Gastroesophageal sphincter (tissue), 4 donors: ENCODE results near the gene BRD1. TPM values are rescaled to one million over a fixed set of nuclear protein-coding genes. Genes with fewer than 3 reads are reported as not detected.

Experiments used
- ATAC-seq: fragments of 150-250 bp; one replicate; pipeline ENCODE4 v1.9.1; 2016; ENCODE audit warnings: mild to moderate bottlenecking, moderate library complexity
- H3K27ac ChIP-seq, 4 donors: fragments of 200-600 bp; sonication (generic) in 3 of 4; 1 replicate in 3 of 4; 2 replicates in 1 of 4; pipeline ENCODE4 v1.5.1; 2016 to 2019
- H3K27me3 ChIP-seq: fragments of 200-600 bp; sonication (generic); one replicate; pipeline ENCODE4 v1.5.1; 2019
- H3K36me3 ChIP-seq, 2 donors: fragments of 200-600 bp; sonication (generic); one replicate each; pipeline ENCODE4 v1.5.1; 2019; ENCODE audit warnings: control low read depth in 1 of 2
- H3K4me1 ChIP-seq, 3 donors: fragments of 200-600 bp; sonication (generic); 1 replicate in 2 of 3; 2 replicates in 1 of 3; pipeline ENCODE4 v1.5.1; 2016 to 2019; ENCODE audit warnings: control low read depth in 2 of 3
- H3K4me3 ChIP-seq, 2 donors: fragments of 200-600 bp; sonication (generic); one replicate each; pipeline ENCODE4 v1.5.1; 2019; ENCODE audit warnings: mild to moderate bottlenecking in 1 of 2, moderate library complexity in 1 of 2
- H3K9me3 ChIP-seq, 3 donors: fragments of 200-600 bp; sonication (generic); one replicate each; pipeline ENCODE4 v1.5.1; 2017 to 2019; ENCODE audit warnings: control low read depth in 2 of 3
- CTCF ChIP-seq, 4 experiments: fragments of 200-600 bp in 2 of 4; fragments of 450-650 bp in 2 of 4; sonication (generic) in 1 of 4; IDR thresholded peaks; one replicate each; pipeline ENCODE4 v1.5.1; 2017 to 2019; ENCODE audit warnings: antibody characterized with exemption in 4 of 4, mild to moderate bottlenecking in 2 of 4, moderate library complexity in 2 of 4
- EP300 ChIP-seq: sonication (generic); formaldehyde crosslinking; IDR thresholded peaks from one replicate; pipeline ENCODE4 v1.6.1; 2017; ENCODE audit warnings: antibody characterized with exemption, mild to moderate bottlenecking
- POLR2A ChIP-seq, 2 donors: fragments of 450-650 bp; IDR thresholded peaks; one replicate each; pipeline ENCODE4 v1.6.1; 2017; ENCODE audit warnings: antibody characterized with exemption in 2 of 2, mild to moderate bottlenecking in 2 of 2, moderate library complexity in 1 of 2
- POLR2AphosphoS5 ChIP-seq: sonication (generic); formaldehyde crosslinking; IDR thresholded peaks from one replicate; pipeline ENCODE4 v1.6.1; 2017; ENCODE audit warnings: antibody characterized with exemption
- WGBS, 2 donors: methylation state at CpG; one replicate each; pipeline ENCODE4 v1.1.5; 2018; ENCODE audit warnings: low coverage in 1 of 2; 5-methylcytosine and 5-hydroxymethylcytosine counted together
- total RNA-seq, 4 donors: library from RNA; depleted of rRNA; stranded (reverse); fragments of >200 nt; gene quantifications; one replicate each; pipeline ENCODE4 v1.1.0, GENCODE V29; 2016

The BRD1 gene
- total RNA-seq, 4 donors from 2014 or later, result 36.0 to 66.0 (median 45.5) TPM

DNA sequence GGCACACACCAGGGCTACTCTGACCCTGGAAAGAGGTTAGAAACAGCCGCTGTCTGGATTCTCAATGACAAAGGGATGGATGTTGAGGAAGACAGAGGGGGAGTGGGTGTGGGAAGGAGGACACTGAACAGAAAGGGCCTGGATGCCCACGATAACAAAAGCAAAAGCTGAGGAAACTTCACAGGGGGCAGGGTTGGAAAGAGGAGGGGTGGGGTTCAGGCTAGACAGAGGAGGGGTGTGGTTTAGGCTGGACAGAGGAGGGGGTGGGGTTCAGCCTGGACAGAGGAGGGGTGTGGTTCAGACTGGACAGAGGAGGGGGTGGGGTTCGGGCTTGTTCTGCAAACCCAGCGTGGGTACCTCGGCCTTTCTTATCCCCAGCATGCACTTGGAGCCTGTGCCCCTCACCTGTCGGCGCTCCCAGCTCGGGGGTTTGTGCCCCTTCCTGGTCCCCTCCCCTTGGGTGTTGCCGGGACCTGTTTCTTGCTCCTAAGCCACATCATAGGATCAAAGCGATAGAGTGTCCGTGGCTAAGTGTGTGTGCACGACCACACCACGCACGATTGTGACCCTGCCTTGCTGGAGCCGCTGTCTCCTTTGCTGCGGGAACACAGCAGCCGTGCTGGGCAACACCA lies 75.6 kb downstream of the BRD1 start:
- H3K4me3 ChIP-seq, result no peak overlapping the region
- 53 to 79% methylated on average over 3 to 10 of the region's 17 CpGs for WGBS, 2 donors
- no peak for ATAC-seq
- H3K27me3 ChIP-seq, result peaks cover 68% of the 10 kb centered on the region
- H3K9me3 ChIP-seq, result peaks cover 0 to 25% (median 0%) of the 10 kb centered on the region in 3 donors
- no peak for TF ChIP-seq POLR2A (IDR thresholded peaks at IDR 0.05)
- TF ChIP-seq CTCF (IDR thresholded peaks at IDR 0.05), result no peak
- no peak for TF ChIP-seq POLR2AphosphoS5
- no peak for TF ChIP-seq EP300
- no peaks in the 10 kb centered on the region for H3K36me3 ChIP-seq
- H3K4me1 ChIP-seq, result no peaks in the 10 kb centered on the region
- no peak overlapping the region for H3K27ac ChIP-seq

DNA sequence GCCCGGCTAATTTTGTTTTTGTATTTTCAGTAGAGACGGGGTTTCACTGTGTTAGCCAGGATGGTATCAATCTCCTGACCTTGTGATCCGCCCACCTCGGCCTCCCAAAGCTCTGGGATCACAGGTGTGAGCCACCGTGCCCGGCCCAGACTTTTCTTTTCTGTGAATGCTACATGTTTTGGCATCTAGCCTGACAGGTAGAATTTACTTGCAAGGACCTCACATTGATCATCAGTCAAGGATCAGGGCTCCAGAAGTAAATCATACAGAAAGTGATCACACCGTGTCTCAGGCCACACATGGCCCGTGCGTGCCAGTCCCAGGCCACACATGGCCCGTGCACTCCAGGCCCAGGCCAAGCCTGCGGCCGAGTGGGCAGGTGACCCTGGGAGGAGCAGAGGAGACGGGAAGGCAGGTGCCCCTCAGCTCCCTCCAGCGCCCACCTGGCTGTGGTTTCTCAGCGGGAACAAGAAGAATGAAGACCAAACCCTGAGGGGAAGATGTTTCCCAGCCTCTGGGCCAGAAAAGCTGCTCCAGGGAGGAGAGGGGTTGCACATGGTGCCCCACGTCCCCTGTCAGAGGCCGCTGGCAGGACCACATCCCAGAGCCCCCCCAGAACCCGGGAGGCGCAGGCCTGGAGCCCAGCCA lies 76.2 kb downstream of the BRD1 start:
- Histone ChIP-seq H3K4me3 (no peak overlapping the region), H3K9me3 (peaks cover 0 to 25% (median 0%) of the 10 kb centered on the region in 3 donors), H3K36me3 (no peaks in the 10 kb centered on the region), H3K27ac (no peak overlapping the region), H3K27me3 (peaks cover 62% of the 10 kb centered on the region), H3K4me1 (no peaks in the 10 kb centered on the region)
- WGBS, 2 donors, result 70 to 71% methylated on average over 4 to 12 of the region's 19 CpGs
- ATAC-seq, result no peak
- TF ChIP-seq POLR2AphosphoS5 (no peak), EP300 (no peak), CTCF (IDR thresholded peaks at IDR 0.05) (no peak), POLR2A (IDR thresholded peaks at IDR 0.05) (no peak)

DNA sequence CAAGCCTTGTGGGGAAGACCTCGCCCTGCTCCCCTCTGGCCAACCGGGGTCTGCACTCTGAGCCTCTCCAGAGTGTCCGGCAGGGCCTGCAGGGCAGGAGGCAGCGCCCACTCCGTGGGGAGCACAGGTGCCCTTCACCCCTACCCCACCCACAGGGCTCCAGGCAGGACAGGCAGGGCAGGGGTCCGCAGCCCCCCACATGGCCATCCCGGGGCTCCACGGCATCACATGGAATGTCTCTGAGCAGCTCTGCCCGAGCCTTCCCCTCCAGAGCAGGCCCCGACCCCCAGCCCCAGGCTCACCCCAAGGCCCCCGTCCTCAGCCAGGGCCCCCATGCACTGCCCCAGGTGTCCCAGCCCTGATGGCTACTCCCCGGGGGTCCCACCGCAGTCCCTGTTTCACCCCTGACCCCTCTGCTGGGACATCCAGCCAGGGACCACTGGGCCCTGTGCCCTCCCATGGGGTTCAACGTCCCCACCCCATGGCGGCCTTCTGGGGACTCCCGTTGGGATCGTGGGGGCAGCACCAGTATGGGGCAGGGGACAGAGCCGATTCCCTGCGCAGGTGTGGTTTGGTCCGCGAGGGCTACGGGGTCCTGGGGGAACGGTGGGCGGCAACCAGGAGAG lies 77.7 kb downstream of the BRD1 start:
- H3K4me1 ChIP-seq, result no peaks in the 10 kb centered on the region
- H3K4me3 ChIP-seq, result no peak overlapping the region
- TF ChIP-seq POLR2A (IDR thresholded peaks at IDR 0.05) (no peak), CTCF (IDR thresholded peaks at IDR 0.05) (no peak), POLR2AphosphoS5 (no peak), EP300 (no peak)
- H3K36me3 ChIP-seq, result no peaks in the 10 kb centered on the region
- no peak overlapping the region for H3K27ac ChIP-seq
- WGBS, 2 donors, result no CpG with 5 or more reads among the region's 24 CpGs
- peaks cover 47% of the 10 kb centered on the region for H3K27me3 ChIP-seq
- H3K9me3 ChIP-seq, result peaks cover 0 to 37% (median 0%) of the 10 kb centered on the region in 3 donors
- no peak for ATAC-seq

DNA sequence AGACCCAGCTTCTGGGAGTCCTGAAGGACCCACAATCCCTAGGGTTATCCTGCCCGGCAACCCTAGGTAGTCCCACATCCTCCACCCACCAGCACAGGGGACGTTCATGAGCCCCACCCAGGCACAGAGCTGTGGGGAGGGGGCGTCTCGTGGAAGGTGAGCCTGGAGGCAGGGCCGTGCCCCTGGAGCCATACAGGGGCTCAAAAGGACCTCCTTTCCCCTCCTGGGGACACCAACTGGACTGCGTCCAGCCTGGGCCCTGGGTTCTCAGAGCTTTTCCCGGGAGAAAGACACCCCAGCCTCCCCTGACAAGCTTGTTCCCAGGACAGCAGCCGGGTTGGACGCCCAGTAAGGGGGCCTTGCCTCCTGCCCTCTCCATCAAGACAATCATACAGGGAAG lies 78.4 kb downstream of the BRD1 start:
- WGBS, 2 donors, result no CpG with 5 or more reads among the region's 9 CpGs
- ATAC-seq, result no peak
- H3K4me1 ChIP-seq, result no peaks in the 10 kb centered on the region
- TF ChIP-seq EP300, result no peak
- no peak for TF ChIP-seq POLR2AphosphoS5
- no peak overlapping the region for H3K4me3 ChIP-seq
- no peak overlapping the region for H3K27ac ChIP-seq
- H3K9me3 ChIP-seq, result peaks cover 0 to 45% (median 0%) of the 10 kb centered on the region in 3 donors
- peaks cover 42% of the 10 kb centered on the region for H3K27me3 ChIP-seq
- H3K36me3 ChIP-seq, result no peaks in the 10 kb centered on the region

DNA sequence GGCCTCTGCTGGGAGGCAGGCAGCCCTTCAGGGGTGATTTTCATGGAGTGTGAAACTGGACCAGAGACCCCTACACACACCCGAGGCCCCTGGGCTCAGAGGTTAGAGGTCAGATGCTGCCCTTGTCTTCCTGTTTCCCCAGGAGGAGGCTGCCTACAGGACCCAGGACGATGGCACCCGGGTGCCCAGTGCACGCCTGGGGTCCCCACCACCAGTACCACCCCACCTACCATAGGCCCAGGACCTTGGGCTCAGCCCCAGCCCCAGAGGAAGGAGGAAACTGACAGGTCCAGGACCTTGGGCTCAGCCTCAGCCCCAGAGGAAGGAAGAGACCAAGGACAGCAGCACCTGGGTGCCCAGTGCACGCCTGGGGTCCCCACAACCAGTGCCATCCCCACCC lies 79.2 kb downstream of the BRD1 start:
- ATAC-seq, result no peak
- Histone ChIP-seq H3K27ac (no peak overlapping the region), H3K36me3 (no peaks in the 10 kb centered on the region), H3K4me3 (no peak overlapping the region), H3K4me1 (no peaks in the 10 kb centered on the region), H3K9me3 (peaks cover 0 to 52% (median 0%) of the 10 kb centered on the region in 3 donors), H3K27me3 (peaks cover 37% of the 10 kb centered on the region)
- WGBS, 2 donors, result no CpG with 5 or more reads among the region's 5 CpGs
- TF ChIP-seq POLR2A (IDR thresholded peaks at IDR 0.05) (no peak), CTCF (IDR thresholded peaks at IDR 0.05) (no peak), EP300 (no peak), POLR2AphosphoS5 (no peak)
